ENCODE results near the gene LY6G6C.

DNA sequence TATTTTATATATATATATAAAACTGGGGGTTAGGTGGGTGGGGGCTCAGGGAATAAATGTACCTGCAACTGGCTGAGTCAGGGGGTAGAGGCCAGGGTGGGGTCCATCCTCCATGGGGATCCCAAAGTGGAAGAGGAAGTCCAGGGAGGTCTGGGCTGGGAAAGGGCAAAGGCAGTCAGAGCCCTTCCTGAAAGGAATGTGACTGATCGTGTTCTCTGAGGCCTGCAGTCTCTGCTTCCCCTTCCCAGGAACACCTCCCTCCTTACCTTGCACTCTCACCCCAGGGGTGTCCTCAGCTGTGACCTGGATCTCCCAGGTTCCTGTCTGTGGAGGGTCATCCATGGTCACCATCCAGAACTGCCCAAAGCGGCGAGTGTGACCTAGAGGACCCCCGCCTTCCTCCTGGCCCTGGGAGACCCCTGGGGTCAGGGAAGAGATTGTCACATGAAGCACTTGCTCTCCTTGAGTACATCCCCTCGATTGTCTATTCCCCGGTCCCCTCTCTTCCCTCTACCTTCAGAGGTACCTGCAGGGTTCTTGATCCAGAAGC, 45.6 kb upstream of the LY6G6C start:
- no peak for TF ChIP-seq BHLHE40 (IDR thresholded peaks at IDR 0.05; ENCODE audit: borderline replicate concordance)
- no peak for TF ChIP-seq ELF4 (IDR thresholded peaks at IDR 0.05)
- TF ChIP-seq HDGF (IDR thresholded peaks at IDR 0.05; ENCODE audit: borderline replicate concordance) = no peak

Measured in HEK293T (cell line).